Measurements from ENCODE around the gene JPH3.

The JPH3 gene

DNA sequence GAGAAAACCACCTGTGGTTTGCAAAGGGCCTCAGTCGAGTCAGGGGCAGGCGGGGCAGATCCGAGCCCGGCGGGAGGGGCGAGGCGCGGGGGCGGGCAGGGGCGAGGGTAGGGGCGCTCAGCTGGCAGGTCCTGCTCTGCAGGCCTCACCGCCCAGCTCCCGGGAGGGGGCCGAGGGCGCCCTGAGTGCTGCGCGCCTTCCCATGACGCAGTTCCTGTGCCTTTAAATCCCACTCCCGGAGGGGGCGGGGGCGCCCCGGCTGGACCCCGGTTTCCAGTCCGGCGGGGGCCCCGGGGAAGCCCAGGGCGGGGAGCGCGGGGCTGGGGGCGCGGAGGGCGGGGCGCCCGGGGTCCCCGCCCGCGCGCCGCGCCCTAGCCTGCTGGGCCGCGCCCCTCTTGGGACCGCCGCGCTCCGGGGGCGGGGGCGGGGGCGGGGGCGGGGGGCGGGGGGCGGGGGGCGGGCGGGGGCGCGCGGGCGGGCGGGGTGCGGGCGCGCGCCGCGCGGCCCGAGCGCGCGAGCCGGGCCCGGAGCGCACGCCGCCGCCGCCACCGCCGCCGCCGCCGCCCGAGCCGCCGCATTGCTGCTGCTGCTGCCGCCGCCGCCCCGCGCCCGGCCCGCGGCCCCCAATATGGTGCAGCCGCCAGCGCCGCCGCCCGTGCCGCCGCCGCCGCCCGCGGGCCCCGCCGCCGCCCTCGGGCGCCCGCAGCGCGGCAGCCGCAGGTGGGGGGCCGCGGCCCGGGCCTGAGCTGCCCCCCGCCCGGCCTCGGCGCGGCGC is at the start of gene JPH3:
TSS of gene JPH3 (plus strand) at position 508 of the 775 bp plus-strand sequence. CDS start 639 bp downstream, outside the sequence.
- DNase-seq, result no peak

DNA sequence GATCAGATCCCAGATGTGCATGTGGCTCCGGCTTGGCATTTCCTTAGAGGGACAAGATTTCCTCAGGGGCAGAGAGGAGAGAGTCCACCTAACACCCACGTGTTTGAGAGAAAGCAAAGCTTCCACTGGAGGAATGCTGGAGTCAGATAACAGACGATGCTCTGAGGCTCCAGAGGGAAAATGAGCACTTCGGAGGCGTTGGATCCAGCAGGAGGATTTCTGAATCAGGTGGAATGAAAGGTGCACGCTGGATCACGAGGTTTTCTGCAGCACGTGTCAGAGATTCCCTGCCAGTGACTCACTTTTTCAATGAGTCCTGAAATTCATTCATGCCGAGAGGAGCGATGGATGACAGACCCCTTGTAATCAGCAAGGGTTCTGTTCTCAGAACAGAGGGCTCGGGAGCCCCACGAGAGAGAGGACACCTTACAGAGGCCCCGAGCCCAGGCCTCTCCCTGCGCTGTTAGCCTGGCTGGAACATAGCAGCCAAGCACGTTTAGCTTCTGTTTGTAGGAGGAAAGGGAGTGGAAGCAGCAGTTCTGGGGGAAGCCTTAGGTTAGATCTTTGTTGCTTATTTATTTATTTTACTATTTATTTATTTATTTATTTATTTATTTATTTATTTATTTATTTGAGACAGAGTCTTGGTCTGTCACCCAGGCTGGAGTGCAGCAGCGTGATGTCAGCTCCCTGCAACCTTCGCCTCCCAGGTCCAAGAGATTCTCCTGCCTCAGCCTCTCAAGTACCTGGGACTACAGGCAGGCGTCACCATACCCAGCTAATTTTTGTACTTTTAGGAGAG is 49.3 kb upstream of the JPH3 start:
- DNase-seq, result no peak

DNA sequence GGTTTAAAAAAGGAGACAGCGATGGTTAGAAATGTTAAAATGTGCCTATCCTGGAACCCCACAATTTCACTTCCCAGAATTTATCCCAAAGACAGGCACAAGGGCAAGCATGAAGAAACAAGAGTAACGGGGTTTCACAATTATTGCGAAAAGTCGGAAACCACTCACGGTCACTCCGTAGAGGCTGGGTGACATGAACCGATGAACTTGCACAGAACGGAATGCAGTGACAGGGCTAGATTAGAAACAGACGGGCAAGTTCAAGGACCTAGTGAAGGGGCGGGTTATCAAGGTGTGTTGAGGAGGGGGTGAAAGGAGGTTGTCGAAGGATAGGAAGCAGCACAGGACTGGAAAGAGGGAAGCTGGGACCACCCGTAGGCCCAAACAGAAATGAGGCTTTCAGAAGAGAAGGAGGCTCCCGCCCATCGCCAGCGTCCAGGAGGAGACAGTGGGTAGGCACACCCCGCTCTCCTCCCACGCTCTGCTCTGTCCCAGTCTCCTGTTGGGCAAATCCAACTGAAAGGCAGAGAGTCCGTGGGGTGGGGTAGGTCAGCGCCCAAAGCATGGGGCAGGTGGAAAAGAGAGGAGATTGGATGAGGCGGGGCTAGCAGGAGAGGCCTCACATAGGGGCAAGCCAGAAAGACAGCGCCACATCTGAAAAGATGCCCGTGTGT is 47.4 kb upstream of the JPH3 start:
- no peak for DNase-seq

DNA sequence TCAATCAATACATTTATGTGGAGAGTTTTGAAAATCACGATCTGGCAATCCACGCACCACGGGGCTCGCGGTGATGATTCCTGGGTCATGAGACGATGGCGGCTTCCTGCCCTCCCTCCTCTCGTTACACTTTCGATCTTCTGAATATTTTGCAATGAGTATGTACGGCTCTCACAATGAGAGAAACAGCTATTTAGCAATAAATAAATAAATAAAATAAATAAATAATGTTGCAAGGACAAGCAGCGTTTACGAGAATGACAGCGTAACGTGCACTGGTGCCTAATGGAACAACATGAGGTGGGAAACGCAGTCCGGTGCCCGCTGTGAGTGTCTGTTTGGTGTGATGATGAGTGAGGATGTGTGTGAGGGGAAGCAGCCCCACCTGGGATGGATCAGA is 46.7 kb upstream of the JPH3 start:
- no peak for DNase-seq

DNA sequence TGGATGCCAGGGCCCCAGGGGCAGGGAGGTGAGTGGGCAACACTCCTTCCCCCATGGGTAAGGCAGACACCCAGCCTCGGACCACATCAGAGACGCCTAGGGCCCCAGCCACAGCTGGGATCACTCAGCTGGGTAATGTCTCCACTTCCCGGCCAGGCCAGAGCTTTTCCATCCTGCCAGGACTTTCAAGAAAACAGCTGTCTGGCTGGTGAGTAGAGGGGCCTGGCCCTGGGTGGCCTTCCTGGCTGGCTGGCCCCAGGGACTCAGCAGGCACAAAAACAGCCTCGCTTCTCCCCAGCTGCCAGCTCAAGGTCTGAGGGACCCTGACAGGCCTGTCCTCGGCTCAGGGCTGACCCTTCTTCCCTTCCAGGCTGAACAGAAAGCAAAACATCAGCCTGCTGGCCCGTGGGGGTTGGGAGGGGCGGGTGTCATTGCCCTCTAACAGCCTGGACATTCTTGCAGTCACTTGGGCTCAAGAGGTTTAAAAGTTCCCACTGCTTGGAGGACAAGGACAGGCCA is 45.3 kb upstream of the JPH3 start:
- no peak for DNase-seq

DNA sequence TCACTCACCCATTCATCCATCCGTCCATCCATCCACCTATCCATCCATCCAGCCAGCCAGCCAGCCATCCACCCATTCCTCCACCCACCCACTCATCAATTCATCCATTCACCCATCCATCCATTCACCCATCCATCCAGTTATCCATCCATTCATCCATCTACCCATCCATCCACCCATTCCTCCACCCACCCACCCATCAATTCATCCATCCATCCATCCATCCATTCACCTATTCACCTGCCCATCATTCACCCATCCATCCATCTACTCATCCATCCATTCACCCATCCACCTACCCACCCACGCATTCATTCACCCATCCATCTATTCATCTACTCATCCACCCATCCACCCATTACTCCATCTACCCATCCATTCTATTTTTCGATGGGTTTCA is 43.6 kb upstream of the JPH3 start:
- DNase-seq, result no peak

DNA sequence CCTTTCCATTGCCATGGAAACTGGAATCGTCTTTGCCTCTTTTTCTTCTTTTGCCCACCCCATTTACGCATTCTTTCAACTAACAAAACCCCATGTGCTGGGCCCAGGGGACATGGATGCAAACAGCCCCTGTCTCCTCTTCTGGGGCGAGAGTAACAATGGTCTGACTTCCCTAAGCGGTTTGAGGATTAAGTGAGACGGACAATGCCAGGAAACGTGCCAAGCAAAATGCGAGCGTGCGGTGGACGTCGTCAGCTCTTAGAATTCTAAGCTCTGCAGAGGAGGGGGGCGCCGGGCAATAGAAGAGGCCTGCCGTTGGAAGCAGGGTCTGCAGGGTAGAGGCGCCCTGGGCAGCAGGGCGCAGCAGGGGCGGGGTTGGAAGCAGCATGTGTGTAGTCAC is 42.4 kb upstream of the JPH3 start:
- no peak for DNase-seq

DNA sequence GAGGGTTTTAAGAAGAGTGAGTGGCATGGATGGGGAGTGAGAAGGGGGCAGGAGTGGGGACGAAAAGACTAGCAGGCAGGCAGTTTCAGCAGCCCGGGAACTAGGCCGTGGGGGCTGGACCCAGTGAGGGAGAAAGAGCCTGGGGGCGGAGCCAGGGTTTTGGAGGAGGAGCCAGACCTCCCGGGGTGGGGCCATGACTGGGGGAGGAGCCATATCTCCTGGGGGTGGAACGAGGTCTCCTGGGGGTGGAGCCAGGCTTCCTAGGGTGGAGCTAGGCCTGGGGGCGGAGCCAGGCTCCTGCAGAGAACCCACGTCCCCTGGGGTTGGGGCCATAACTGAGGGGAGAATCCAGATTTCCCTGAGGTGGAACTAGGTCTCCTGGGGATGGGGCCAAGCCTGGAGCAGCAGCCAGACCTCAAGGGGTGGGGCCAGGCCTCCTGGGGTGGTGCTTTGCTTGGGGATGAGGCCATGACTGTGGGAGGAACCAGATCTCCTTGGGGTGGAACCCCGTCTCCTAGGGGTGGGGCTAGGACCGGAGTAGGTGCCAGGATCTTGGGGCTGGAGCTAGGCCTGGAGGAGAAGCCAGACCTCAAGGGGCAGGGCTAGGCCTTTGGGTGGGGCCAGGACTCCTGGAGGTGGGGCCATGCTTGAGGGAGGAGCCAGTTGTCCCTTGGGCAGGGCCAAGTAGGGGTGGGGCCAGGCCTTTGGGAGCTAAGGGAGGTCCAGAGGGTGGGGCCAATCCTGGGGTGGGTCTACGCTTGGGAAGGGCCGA is 41.7 kb upstream of the JPH3 start:
- DNase-seq, result no peak

DNA sequence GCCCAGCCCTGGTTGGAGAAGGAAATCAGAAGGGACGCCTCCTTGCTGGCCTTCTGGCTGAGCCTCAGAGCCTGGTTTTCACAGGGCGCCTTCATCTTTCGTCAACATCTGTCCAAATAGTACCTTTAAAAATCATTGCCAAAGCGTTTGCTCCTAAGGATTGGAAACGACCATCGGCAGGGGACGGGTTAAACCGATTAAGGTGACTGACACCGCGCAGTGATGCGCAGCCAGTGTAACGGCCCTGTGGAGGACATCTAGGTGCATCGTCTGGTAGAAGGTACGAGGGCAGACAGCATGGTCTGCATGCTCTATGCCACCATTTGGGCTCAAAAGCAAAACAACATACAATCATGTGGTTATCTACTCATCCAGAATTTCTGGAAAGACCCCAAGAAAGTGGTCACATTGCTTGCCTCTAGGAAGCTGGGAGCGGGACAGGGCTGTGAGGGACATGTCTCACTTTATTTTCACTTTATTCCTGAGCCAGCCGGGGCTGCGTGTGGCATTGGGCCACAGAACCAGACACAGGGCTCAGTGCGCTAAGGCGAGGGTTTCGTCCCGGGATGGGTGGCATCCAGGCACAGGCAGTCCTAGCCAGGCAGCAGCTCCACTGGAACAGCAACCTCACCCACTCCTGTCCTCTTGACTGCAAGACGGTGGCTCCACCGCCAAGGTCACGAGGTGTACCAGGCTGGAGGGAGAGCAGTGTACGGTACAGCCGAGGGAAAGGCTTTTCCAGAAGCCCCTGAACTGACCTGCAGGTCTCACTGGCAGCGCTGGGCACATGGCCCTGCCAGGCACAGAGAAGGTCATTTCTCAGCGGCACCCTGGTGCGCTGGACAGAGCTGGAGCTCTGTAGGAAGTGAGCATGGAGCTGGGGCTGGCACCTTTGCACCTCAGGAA is 40.9 kb upstream of the JPH3 start:
- no peak for DNase-seq

DNA sequence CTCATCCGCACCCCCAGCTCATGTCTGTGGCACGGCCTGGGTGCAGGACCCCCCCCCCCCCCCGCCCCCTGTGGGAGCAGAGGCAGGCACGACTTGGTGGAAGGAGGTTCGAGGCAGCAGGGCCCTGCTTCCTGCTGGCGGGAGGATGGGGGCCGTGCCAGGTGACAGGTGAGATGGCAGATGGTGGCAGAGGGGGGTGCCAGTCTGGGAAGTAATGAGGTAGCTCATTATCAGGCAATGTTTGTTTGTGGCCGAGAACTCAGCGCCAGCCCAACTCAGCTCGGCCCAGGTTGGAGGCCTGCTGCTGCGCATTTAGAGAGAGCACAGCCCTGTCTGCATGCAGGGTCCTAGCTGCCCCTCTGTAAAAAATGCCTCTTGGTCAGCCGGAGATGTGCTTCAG is 40.1 kb upstream of the JPH3 start:
- DNase-seq, result no peak

DNA sequence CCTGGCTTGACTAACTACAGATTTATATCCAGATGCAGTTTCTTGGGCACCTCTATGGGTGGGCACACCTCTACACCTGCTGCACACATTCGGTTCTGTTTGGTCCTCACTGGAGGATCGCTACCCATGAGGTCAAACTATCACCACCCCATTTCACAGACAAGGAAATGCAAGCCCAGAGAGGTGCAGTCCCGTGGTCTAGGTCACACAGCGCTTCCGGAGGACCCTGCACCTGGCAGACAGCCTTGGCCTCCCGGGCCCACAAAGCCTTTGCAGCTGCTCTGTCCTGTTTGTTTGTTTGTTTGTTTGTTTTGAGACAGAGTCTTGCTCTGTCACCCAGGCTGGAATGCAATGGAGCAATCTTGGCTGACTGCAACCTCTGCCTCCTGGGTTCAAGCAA is 39.3 kb upstream of the JPH3 start:
- no peak for DNase-seq

DNA sequence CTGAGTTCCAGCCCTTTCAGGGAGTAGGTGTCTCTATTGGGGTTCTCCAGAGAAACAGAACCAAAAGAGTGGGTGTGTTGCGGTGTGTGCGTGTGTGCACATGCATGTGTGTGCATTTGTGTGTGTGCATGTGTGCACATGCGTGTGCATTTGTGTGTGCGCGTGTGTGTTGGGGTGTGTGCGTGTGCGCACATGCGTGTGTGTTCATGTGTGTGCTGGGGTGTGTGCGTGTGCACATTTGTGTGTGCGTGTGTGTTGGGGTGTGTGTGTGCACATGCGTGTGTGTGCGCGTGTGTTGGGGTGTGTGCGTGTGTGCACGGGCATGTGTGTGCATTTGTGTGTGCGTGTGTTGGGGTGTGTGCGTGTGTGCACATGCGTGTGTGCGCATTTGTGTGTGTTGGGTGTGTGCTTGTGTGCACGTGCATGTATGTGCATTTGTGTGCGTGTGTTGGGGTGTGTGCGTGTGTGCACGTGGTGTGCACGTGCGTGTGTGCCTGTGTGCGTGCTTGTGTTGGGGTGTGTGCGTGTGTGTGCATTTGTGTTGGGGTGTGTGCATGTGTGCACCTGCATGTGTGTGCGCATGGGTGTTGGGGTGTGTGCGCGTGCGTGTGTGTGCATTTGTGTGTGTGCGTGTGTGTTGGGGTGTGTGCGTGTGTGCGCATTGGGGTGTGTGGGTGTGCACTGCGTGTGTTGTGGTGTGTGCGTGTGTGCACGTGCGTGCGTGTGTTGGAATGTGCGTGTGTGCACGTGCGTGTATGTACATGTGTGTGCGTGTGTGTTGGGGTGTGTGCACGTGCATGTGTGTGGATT is 38.4 kb upstream of the JPH3 start:
- DNase-seq, result no peak

DNA sequence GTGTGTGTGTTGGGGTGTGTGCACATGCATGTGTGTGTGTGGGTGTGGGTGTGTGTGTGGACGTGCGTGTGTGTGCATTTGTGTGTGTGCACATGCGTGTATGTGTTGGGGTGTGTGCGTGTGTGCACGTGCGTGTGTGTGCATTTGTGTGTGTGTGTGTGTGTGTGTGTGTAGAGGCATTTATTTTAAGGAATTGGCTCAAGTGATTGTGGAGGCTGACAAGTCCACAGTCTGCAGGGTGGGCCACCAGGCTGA is 37.9 kb upstream of the JPH3 start:
- no peak for DNase-seq

DNA sequence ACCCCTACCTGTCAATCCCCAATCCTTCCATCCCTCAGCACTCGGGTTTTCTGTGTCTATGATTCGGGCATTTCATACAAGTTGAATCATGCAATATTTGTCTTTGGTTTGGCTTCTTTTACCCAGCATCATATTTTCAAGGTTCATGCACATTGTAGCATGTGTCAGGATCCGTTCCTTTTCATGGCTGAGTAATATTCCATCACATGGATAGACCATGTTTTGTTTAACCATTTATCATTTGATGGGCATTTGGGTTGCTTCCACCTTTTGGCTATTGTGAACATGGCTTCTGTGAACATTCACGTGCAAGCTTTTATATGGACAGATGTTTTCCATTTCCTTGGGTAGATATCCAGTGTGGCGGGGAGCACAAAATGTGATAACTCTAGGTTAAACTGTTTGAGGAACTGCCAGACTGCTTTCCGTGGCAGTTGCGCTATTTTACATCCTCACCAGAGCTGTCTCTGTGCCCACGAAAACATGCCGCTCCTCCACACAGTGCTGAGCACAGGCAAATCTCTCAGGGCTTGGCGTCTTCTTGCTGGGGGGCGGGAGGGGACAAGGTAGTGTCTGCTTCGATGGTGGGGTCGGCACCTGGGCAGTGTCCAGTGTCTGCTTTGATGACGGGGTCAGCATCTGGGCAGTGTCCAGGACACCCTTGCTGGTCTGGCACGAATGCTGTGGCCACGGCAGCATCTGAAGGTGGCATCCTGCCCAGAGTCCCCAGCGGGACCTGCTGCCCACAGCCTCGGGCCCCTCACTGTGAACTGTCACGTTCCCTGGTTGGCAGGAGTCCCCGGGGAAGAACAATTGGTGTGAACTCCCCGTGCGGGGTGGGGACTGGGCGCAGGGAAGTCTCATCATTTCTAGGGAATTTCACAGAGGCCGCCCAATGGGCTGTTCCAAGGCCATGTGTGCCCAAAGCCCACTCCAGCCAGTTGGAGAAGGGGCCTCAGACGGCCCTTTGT is 32.4 kb upstream of the JPH3 start:
- no peak for DNase-seq

DNA sequence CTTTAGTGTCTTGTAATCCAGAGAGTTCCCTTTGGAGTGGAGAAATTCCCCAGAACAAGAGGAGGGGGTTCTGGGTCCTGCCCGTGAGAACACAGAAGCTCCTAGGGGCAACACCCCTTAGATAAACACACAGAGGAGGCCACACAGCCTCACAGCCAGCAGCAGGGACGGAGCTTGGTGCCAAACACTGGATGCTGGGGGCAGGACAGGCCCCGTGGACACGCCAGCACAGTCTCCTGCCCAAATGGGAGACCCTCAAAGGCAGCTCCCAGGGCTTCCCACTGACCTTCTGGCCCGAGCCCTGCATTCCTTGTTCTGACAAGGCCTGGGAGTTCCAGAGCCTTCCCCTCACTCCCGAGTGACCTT is 31.8 kb upstream of the JPH3 start:
- no peak for DNase-seq

DNA sequence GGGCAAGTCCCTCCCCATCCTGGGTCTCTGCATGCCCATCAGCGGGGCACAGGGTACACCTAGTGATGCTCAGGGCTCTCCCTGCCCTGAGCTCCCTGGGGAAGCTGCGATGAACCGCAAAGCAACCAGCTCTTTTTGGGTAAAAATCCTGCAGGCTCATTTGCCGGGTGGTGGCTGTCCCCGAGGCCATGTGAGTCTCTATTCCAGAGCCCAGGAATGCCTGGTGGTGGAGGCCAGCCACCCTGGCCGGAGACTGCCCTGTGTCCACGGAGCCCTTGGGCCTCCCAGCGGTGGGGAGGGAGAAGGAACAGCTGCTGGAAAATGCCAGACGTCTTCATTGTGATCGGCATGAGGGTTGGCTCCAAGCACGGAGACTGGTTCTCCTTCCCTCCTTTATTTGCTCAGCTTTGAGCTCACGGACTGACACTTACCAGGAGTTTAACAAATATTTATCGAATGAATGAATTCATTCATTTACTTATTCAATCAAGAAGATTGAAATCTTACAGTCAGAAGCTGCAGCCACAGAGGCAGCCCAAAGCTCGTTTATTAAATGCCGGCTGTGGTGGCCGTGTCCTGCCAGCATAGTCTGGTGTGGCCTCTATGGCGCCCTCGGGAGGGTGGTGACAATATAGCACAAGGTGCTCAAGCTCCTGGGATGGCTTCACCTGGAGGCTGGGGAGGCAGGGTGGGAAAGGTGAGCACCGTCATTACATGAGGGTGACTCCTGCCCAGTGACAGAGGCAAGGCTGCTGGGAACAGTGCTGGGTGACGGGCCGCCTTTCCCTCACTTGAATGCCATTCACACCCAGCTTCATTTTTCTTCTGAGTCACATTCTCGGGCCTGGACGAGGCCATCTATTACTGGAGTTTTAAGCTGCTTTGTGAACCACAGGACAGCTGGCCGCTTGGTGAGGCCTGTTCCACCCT is 31.1 kb upstream of the JPH3 start:
- DNase-seq, result peak in 1 of 4 experiments; percentile 5

DNA sequence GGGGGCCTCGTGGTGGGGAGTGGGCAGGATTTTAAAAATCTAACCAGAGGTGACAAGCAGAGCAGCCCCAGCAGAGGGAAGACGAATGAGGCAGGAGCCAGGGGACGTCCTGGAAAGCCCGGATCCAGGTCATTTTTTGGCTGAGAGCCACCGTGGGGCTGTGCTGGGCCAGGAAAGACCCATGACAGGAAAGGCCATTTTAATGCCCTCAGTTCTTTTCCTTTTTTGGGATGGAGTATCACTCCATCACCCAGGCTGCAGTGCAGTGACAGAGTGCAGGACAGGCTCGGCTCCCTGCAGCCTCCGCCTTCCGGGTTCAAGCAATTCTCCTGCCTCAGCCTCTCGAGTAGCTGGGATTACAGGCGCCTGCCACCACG is 30.5 kb upstream of the JPH3 start:
- no peak for DNase-seq

DNA sequence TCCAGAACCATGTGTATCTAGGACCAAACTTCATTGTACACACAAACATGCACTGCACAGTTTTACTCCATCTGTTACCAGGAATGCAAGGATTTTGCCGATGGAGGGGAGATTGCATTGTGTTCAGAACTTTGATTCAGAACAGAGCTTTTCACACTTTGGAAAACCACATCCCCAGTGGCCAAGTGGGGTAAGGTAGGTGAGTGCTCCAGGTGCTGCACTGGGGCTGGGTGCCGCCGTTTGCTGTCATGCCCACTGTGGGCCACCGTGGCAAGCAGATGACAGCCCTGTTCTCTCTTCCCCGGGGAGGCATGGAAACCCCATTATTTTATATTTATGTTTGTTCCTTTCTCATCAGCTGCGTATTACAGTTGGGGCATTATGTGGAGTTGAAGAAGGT is 29.3 kb upstream of the JPH3 start:
- DNase-seq, result no peak

Measured in activated naive CD4-positive, alpha-beta T cell (primary cell).